ENCODE measurements around the gene NAA20. TPM values are rescaled to one million over a fixed set of nuclear protein-coding genes. Genes with fewer than 3 reads are reported as not detected.
A peak's percentile ranks its signal among the peaks of the same experiment; 100 is the strongest.

Gene NAA20
- total and polyA plus RNA-seq, 2 donors (not counting 1 experiment from before 2014, with no cell fraction given) = 42.4 to 82.6 TPM

GRCh38 chr20:19981031-19981451, 36.1 kb upstream of the NAA20 start:
- peak overlapping the region; percentile 26 for H3K4me2 ChIP-seq (ENCODE audit: extremely low read depth, insufficient read depth, low read length)
- H2AFZ ChIP-seq (ENCODE audit: low read length) = no peak overlapping the region
- peaks cover 18% of the 10 kb centered on the region for H3K4me1 ChIP-seq (ENCODE audit: control insufficient read depth, extremely low read depth, insufficient read depth, low read length)
- no peak overlapping the region for H3K9ac ChIP-seq (ENCODE audit: insufficient read depth, low read length)
- H4K20me1 ChIP-seq (ENCODE audit: control insufficient read depth, extremely low read depth, insufficient read depth, low read length) = no peaks in the 10 kb centered on the region
- DNase-seq (ENCODE audit: low read depth in 2 of 2) = peak; percentile 50 to 67
- H3K36me3 ChIP-seq (ENCODE audit: control insufficient read depth, insufficient read depth, low read length) = no peaks in the 10 kb centered on the region
- no peaks in the 10 kb centered on the region for H3K27me3 ChIP-seq (ENCODE audit: control insufficient read depth, insufficient read depth, low read length)
- TF ChIP-seq CTCF (conservative IDR thresholded peaks at IDR 0.05 in 1 of 2, IDR thresholded peaks at IDR 0.05 in 1 of 2; ENCODE audit: low read depth in 1 of 2, low read length in 2 of 2) (no peak), EZH2 (IDR thresholded peaks at IDR 0.05; ENCODE audit: low read length, missing control alignments) (no peak)
- peak overlapping the region; percentile 9 for H3K27ac ChIP-seq (ENCODE audit: insufficient read depth, low read length)
- no peak overlapping the region for H3K4me3 ChIP-seq (replicated peaks in 1 of 4; ENCODE audit: control extremely low read depth in 1 of 4, insufficient read depth in 1 of 4, low read depth in 3 of 4, low read length in 4 of 4)
- H3K9me3 ChIP-seq (ENCODE audit: control insufficient read depth, insufficient read depth, low read depth, low read length) = no peaks in the 10 kb centered on the region
- peaks cover 96% of the 10 kb centered on the region for H3K79me2 ChIP-seq (ENCODE audit: control insufficient read depth, insufficient read depth, low read length)

DNA sequence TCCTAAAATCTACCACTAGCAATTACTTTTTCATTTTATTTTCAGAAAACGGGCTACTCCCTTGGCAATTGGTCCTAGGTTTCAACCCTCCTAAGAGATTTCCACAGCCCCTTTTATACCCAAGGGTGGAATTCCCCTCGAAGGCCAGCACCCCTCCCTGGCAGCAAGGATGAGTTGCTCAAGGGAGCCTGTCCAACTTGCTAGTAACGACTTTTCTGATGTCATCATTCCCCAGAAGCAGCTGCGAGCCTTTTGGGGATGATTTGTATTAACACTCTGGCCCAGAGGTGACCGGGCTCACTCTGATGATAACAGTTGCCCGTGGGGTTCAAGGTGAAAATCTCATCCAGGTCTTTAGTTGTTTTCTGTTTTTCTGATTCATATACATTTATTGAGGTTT, 30.7 kb upstream of the NAA20 start:
- H3K27ac ChIP-seq (ENCODE audit: insufficient read depth, low read length) = peak overlapping the region; percentile 66
- H4K20me1 ChIP-seq (ENCODE audit: control insufficient read depth, extremely low read depth, insufficient read depth, low read length) = no peaks in the 10 kb centered on the region
- H3K79me2 ChIP-seq (ENCODE audit: control insufficient read depth, insufficient read depth, low read length) = peaks cover 96% of the 10 kb centered on the region
- H3K27me3 ChIP-seq (ENCODE audit: control insufficient read depth, insufficient read depth, low read length) = no peaks in the 10 kb centered on the region
- no peak overlapping the region for H3K9ac ChIP-seq (ENCODE audit: insufficient read depth, low read length)
- H3K9me3 ChIP-seq (ENCODE audit: control insufficient read depth, insufficient read depth, low read depth, low read length) = no peaks in the 10 kb centered on the region
- no peak overlapping the region for H2AFZ ChIP-seq (ENCODE audit: low read length)
- peak overlapping the region; percentile 58 for H3K4me2 ChIP-seq (ENCODE audit: extremely low read depth, insufficient read depth, low read length)
- H3K4me3 ChIP-seq (replicated peaks in 1 of 4; ENCODE audit: control extremely low read depth in 1 of 4, insufficient read depth in 1 of 4, low read depth in 3 of 4, low read length in 4 of 4) = no peak overlapping the region
- TF ChIP-seq CTCF (conservative IDR thresholded peaks at IDR 0.05 in 1 of 2, IDR thresholded peaks at IDR 0.05 in 1 of 2; ENCODE audit: low read depth in 1 of 2, low read length in 2 of 2) (no peak), EZH2 (IDR thresholded peaks at IDR 0.05; ENCODE audit: low read length, missing control alignments) (no peak)
- no peaks in the 10 kb centered on the region for H3K36me3 ChIP-seq (ENCODE audit: control insufficient read depth, insufficient read depth, low read length)
- peaks cover 32% of the 10 kb centered on the region for H3K4me1 ChIP-seq (ENCODE audit: control insufficient read depth, extremely low read depth, insufficient read depth, low read length)
- peak; percentile 60 to 74 for DNase-seq (ENCODE audit: low read depth in 2 of 2)

GRCh38 chr20:19987046-19987445, 30.1 kb upstream of the NAA20 start:
- Histone ChIP-seq H3K27ac (ENCODE audit: insufficient read depth, low read length) (peak overlapping the region; percentile 66), H3K9me3 (ENCODE audit: control insufficient read depth, insufficient read depth, low read depth, low read length) (no peaks in the 10 kb centered on the region), H3K4me2 (ENCODE audit: extremely low read depth, insufficient read depth, low read length) (peak overlapping the region; percentile 32), H3K27me3 (ENCODE audit: control insufficient read depth, insufficient read depth, low read length) (no peaks in the 10 kb centered on the region), H2AFZ (ENCODE audit: low read length) (no peak overlapping the region), H3K4me1 (ENCODE audit: control insufficient read depth, extremely low read depth, insufficient read depth, low read length) (peaks cover 35% of the 10 kb centered on the region), H3K79me2 (ENCODE audit: control insufficient read depth, insufficient read depth, low read length) (peaks cover 94% of the 10 kb centered on the region), H3K4me3 (replicated peaks in 1 of 4; ENCODE audit: control extremely low read depth in 1 of 4, insufficient read depth in 1 of 4, low read depth in 3 of 4, low read length in 4 of 4) (no peak overlapping the region), H3K9ac (ENCODE audit: insufficient read depth, low read length) (no peak overlapping the region), H4K20me1 (ENCODE audit: control insufficient read depth, extremely low read depth, insufficient read depth, low read length) (no peaks in the 10 kb centered on the region), H3K36me3 (ENCODE audit: control insufficient read depth, insufficient read depth, low read length) (no peaks in the 10 kb centered on the region)
- TF ChIP-seq EZH2 (IDR thresholded peaks at IDR 0.05; ENCODE audit: low read length, missing control alignments) (no peak), CTCF (conservative IDR thresholded peaks at IDR 0.05 in 1 of 2, IDR thresholded peaks at IDR 0.05 in 1 of 2; ENCODE audit: low read depth in 1 of 2, low read length in 2 of 2) (no peak)
- DNase-seq (ENCODE audit: low read depth in 2 of 2) = no peak

Data from fibroblast of lung (primary cell).